ENCODE data around the gene SRSF12. TPM values are rescaled to one million over a fixed set of nuclear protein-coding genes. Genes with fewer than 3 reads are reported as not detected.

Gene SRSF12
- total RNA-seq, 4 donors from 2014 or later = under 0.01 to 1.7 (median 0.60) TPM; not detected in 1

GRCh38 chr6:89111933-89112332, 5.9 kb downstream of the SRSF12 start:
- 88 to 90% methylated on average over 9 of the region's 9 CpGs for WGBS, 2 donors
- H3K4me3 ChIP-seq = no peak overlapping the region
- no peak for TF ChIP-seq POLR2A (IDR thresholded peaks at IDR 0.05)
- no peak for TF ChIP-seq EP300 (IDR thresholded peaks at IDR 0.05)
- TF ChIP-seq CTCF (IDR thresholded peaks at IDR 0.05) = no peak
- H3K27ac ChIP-seq = no peak overlapping the region
- H3K9me3 ChIP-seq = no peaks in the 10 kb centered on the region
- peaks cover 0 to 5% (median 0%) of the 10 kb centered on the region in 3 donors for H3K36me3 ChIP-seq
- H3K4me1 ChIP-seq = peaks cover 0 to 5% (median 3%) of the 10 kb centered on the region in 4 donors
- H3K27me3 ChIP-seq = no peaks in the 10 kb centered on the region
- no peak for DNase-seq (ENCODE audit: low spot score in 2 of 2)

- TF ChIP-seq CTCF (IDR thresholded peaks at IDR 0.05) (no peak), EP300 (IDR thresholded peaks at IDR 0.05) (no peak), POLR2A (IDR thresholded peaks at IDR 0.05) (no peak)
- 89 to 90% methylated on average over 3 of the region's 3 CpGs for WGBS, 2 donors
Observed at GRCh38 chr6:89110284-89110683, 7.6 kb downstream of the SRSF12 start.

GRCh38 chr6:89100114-89100513, 17.8 kb downstream of the SRSF12 start:
- no peak for DNase-seq (ENCODE audit: low spot score in 2 of 2)
- no peak overlapping the region for H3K4me3 ChIP-seq
- H3K9me3 ChIP-seq = no peaks in the 10 kb centered on the region
- 56 to 68% methylated on average over 2 of the region's 2 CpGs for WGBS, 2 donors
- peak in 1 of 2 donors; percentile 42 for TF ChIP-seq EP300 (IDR thresholded peaks at IDR 0.05)
- no peak for TF ChIP-seq CTCF (IDR thresholded peaks at IDR 0.05)
- H3K36me3 ChIP-seq = peaks cover 0 to 5% (median 0%) of the 10 kb centered on the region in 3 donors
- H3K27me3 ChIP-seq = no peaks in the 10 kb centered on the region
- H3K27ac ChIP-seq = peak overlapping the region in 1 of 4 donors; percentile 50
- peaks cover 0 to 12% (median 0%) of the 10 kb centered on the region in 4 donors for H3K4me1 ChIP-seq

More at GRCh38 chr6:89110284-89110683, 7.6 kb downstream of the SRSF12 start:
- Histone ChIP-seq H3K4me3 (no peak overlapping the region), H3K9me3 (no peaks in the 10 kb centered on the region), H3K27ac (no peak overlapping the region), H3K27me3 (no peaks in the 10 kb centered on the region), H3K36me3 (peaks cover 0 to 5% (median 0%) of the 10 kb centered on the region in 3 donors), H3K4me1 (no peaks in the 10 kb centered on the region)
- DNase-seq (ENCODE audit: low spot score in 2 of 2) = no peak

- H3K36me3 ChIP-seq = no peaks in the 10 kb centered on the region
- no peak overlapping the region for H3K27ac ChIP-seq
- DNase-seq (ENCODE audit: low spot score in 2 of 2) = no peak
- no peaks in the 10 kb centered on the region for H3K9me3 ChIP-seq
- peaks cover 0 to 12% (median 0%) of the 10 kb centered on the region in 4 donors for H3K4me1 ChIP-seq
- H3K4me3 ChIP-seq = no peak overlapping the region
- H3K27me3 ChIP-seq = no peaks in the 10 kb centered on the region
- TF ChIP-seq POLR2A (IDR thresholded peaks at IDR 0.05) (no peak), EP300 (IDR thresholded peaks at IDR 0.05) (peak in 1 of 2 donors; percentile 33), CTCF (IDR thresholded peaks at IDR 0.05) (no peak)
- 85 to 86% methylated on average over 8 of the region's 8 CpGs for WGBS, 2 donors
Observed at GRCh38 chr6:89098461-89098860, 19.4 kb downstream of the SRSF12 start.

- WGBS, 2 donors = 32 to 38% methylated on average over 1 of the region's 1 CpG
- TF ChIP-seq CTCF (IDR thresholded peaks at IDR 0.05) (no peak), EP300 (IDR thresholded peaks at IDR 0.05) (no peak), POLR2A (IDR thresholded peaks at IDR 0.05) (no peak)
- DNase-seq (ENCODE audit: low spot score in 2 of 2) = no peak
- Histone ChIP-seq H3K9me3 (no peaks in the 10 kb centered on the region), H3K4me1 (peaks cover 0 to 57% (median 24%) of the 10 kb centered on the region in 4 donors), H3K36me3 (peaks cover 0 to 38% (median 2%) of the 10 kb centered on the region in 3 donors), H3K27ac (no peak overlapping the region), H3K27me3 (no peaks in the 10 kb centered on the region), H3K4me3 (no peak overlapping the region)
Observed at GRCh38 chr6:89087881-89088280, 30.0 kb downstream of the SRSF12 start.
